GM12892 (cell line): ENCODE results near the gene ARID3A.

Experiments
- POLR2A ChIP-seq: IDR thresholded peaks from 2 replicates; pipeline ENCODE4 v1.6.1; 2011; ENCODE audit warnings: low read depth, low read length, control low read depth
- POLR2AphosphoS5 ChIP-seq: IDR thresholded peaks from 2 replicates; pipeline ENCODE4 v1.6.1; 2011; ENCODE audit warnings: low read depth, low read length, control low read depth
- TAF1 ChIP-seq: IDR thresholded peaks from 2 replicates; pipeline ENCODE4 v1.6.1; 2011; ENCODE audit warnings: low read depth, mild to moderate bottlenecking, control low read depth, low read length, borderline replicate concordance

- TF ChIP-seq POLR2A (no peak), POLR2AphosphoS5 (no peak), TAF1 (no peak)
Measured at GRCh38 chr19:966485-967088, 40.8 kb downstream of the ARID3A start.
